Activated B cell treated with CpG ODN at 0.5 μM for 24 hours (primary cell): ENCODE data around the gene SUN1. TPM values are rescaled to one million over a fixed set of nuclear protein-coding genes. Genes with fewer than 3 reads are reported as not detected.

Experiments
- ATAC-seq: fragments of 200-7000 bp; cut with Tn5 transposase; one replicate; pipeline ENCODE4 v1.10.0; 2021; ENCODE audit warnings: low read depth, mild to moderate bottlenecking, moderate library complexity
- CTCF ChIA-PET: fragments of 350-600 bp; sonication (Branson Sonifier 250); formaldehyde crosslinking; loops from one replicate; lab custom pipeline; 2021; ENCODE audit warnings: antibody characterized with exemption; lab: Charles Lee
- POLR2A ChIA-PET: fragments of 350-600 bp; sonication (Branson Sonifier 250); formaldehyde crosslinking; loops from one replicate; lab custom pipeline; 2021; ENCODE audit warnings: antibody characterized with exemption; lab: Charles Lee
- DNase-seq: peaks from one replicate; pipeline ENCODE4 v3.0.0; 2022
- H3K27ac Mint-ChIP-seq: one replicate; pipeline ENCODE4 v1.8.0; 2020; ENCODE audit warnings: mixed read lengths
- H3K27me3 Mint-ChIP-seq: one replicate; pipeline ENCODE4 v1.8.0; 2021; ENCODE audit warnings: mixed read lengths
- H3K36me3 Mint-ChIP-seq: one replicate; pipeline ENCODE4 v1.8.0; 2021; ENCODE audit warnings: low read depth, mixed read lengths
- H3K4me1 Mint-ChIP-seq: one replicate; pipeline ENCODE4 v1.8.0; 2021; ENCODE audit warnings: mixed read lengths
- H3K4me3 Mint-ChIP-seq: one replicate; pipeline ENCODE4 v1.8.0; 2020; ENCODE audit warnings: mild to moderate bottlenecking, mixed read lengths
- H3K9me3 Mint-ChIP-seq: one replicate; pipeline ENCODE4 v1.8.0; 2020; ENCODE audit warnings: mixed read lengths
- CTCF ChIP-seq: fragments of 200-600 bp; IDR thresholded peaks from one replicate; pipeline ENCODE4 v1.8.0; 2022; ENCODE audit warnings: antibody characterized with exemption, mild to moderate bottlenecking
- intact Hi-C: fragments of 100-400 bp; cut with micrococcal nuclease; formaldehyde crosslinking; loops from one replicate; pipeline ENCODE4 v1.15.1; 2024
- total RNA-seq: library from RNA; stranded (reverse); gene quantifications from 2 replicates; pipeline ENCODE4 v1.2.3, GENCODE V29; 2022

SUN1 gene
- 101 and 119 TPM in 2 replicates for total RNA-seq

GRCh38 chr7:832167-832967 is at the start of gene SUN1:
SUN1 (plus strand) TSS chr7:832476; CDS start chr7:832525, 49 bp downstream.
- ChIA-PET CTCF (interaction anchor here (1.6 kb wide), 1 partner anchor 41 kb away, joined by 4 read pairs; no protein-coding TSS in a partner anchor), POLR2A (interaction anchor here (0.6 to 3.0 kb wide), 5 partner anchors 15 to 61 kb away, joined by 3 to 30 read pairs (median 3); no protein-coding TSS in a partner anchor)
- Mint-ChIP-seq H3K27ac (peak within 1 kb of the TSS; percentile 94), H3K4me3 (peak within 1 kb of the TSS; percentile 74), H3K27me3 (no peaks in the 10 kb centered on the region), H3K4me1 (peaks cover 47% of the 10 kb centered on the region), H3K9me3 (no peaks in the 10 kb centered on the region), H3K36me3 (peaks cover 30% of the 10 kb centered on the region)
- intact Hi-C loops = loop anchor here (1.0 kb wide), 1 partner anchor 46 kb away; no protein-coding TSS in a partner anchor
- ATAC-seq (peak; percentile 52), DNase-seq (no peak)
- TF ChIP-seq CTCF = no peak

- ChIA-PET POLR2A (interaction anchor here (0.6 kb wide), 1 partner anchor 337 kb away, joined by 3 read pairs; no protein-coding TSS in a partner anchor), CTCF (interaction anchor here (1.3 kb wide), 1 partner anchor 91 kb away, joined by 3 read pairs; no protein-coding TSS in a partner anchor)
- DNase-seq = no peak
- Mint-ChIP-seq H3K9me3 (no peaks in the 10 kb centered on the region), H3K4me1 (no peaks in the 10 kb centered on the region), H3K4me3 (no peak overlapping the region), H3K27me3 (no peaks in the 10 kb centered on the region), H3K27ac (no peak overlapping the region), H3K36me3 (peaks cover 57% of the 10 kb centered on the region)
- no peak for TF ChIP-seq CTCF
- intact Hi-C loops = no loop called here
- ATAC-seq = no peak
These were observed 49.4 kb upstream of the SUN1 start for GRCh38 chr7:782718-783449.

GRCh38 chr7:783556-784490 is 48.5 kb upstream of the SUN1 start:
- no peak for ATAC-seq
- Mint-ChIP-seq H3K4me1 (no peaks in the 10 kb centered on the region), H3K27ac (no peak overlapping the region), H3K36me3 (peaks cover 58% of the 10 kb centered on the region), H3K4me3 (no peak overlapping the region), H3K9me3 (no peaks in the 10 kb centered on the region), H3K27me3 (no peaks in the 10 kb centered on the region)
- ChIA-PET CTCF (interaction anchor here (1.3 kb wide), 1 partner anchor 90 kb away, joined by 3 read pairs; no protein-coding TSS in a partner anchor), POLR2A (interaction anchor here (0.6 kb wide), 1 partner anchor 336 kb away, joined by 3 read pairs; no protein-coding TSS in a partner anchor)
- TF ChIP-seq CTCF = no peak
- no peak for DNase-seq
- intact Hi-C loops = no loop called here

- ATAC-seq (no peak), DNase-seq (no peak)
- no peaks in the 10 kb centered on the region for H3K4me1 Mint-ChIP-seq
- CTCF ChIA-PET = interaction anchor here (3.1 kb wide), 1 partner anchor 88 kb away, joined by 25 read pairs; no protein-coding TSS in a partner anchor
- H3K36me3 Mint-ChIP-seq = peaks cover 59% of the 10 kb centered on the region
- no peak overlapping the region for H3K27ac Mint-ChIP-seq
- intact Hi-C loops = no loop called here
- no peaks in the 10 kb centered on the region for H3K9me3 Mint-ChIP-seq
- no peak overlapping the region for H3K4me3 Mint-ChIP-seq
- TF ChIP-seq CTCF = no peak
- POLR2A ChIA-PET = no interaction called here
- H3K27me3 Mint-ChIP-seq = no peaks in the 10 kb centered on the region
These were observed 47.3 kb upstream of the SUN1 start for GRCh38 chr7:784971-785370.
